Adrenal gland (tissue), 5 donors: ENCODE data around the gene SHTN1.

Source experiments
- POLR2A ChIP-seq, 2 donors: fragments of 450-650 bp; IDR thresholded peaks; one replicate each; pipeline ENCODE4 v1.6.1; 2017; ENCODE audit warnings: antibody characterized with exemption in 2 of 2, mild to moderate bottlenecking in 2 of 2, moderate library complexity in 1 of 2
- TF ChIP-seq, protein P1 (sequence below), 6 experiments: fragments of 450-650 bp in 4 of 6; fragments of 200-600 bp in 2 of 6; sonication (generic) in 1 of 6; IDR thresholded peaks; 1 replicate in 5 of 6; 2 replicates in 1 of 6; pipeline versions ENCODE4 v1.5.1 to v1.8.0; 2016 to 2021; ENCODE audit warnings: antibody characterized with exemption in 6 of 6, mild to moderate bottlenecking in 2 of 6, moderate library complexity in 1 of 6
- donor health status: DM: no; HTN: no; CAD: no.

DNA sequence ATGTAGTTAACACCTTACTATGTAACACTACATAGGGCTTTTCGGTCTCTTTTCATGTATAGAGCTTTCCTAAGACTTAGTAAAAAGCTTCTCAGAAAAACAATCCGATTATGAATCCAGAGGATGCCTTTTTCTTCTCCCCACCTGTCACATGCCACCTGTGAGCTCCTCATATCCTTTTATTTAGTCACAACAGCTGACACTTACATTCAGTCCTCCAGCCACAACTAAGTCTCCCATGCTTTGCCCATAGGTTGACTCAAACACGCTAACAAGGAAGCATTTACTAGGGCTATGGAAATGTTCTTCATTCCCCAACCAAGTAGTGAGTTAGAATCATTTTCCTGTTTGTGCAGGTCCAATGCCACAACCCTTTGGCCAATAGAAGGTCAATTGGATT lies 147.8 kb downstream of the SHTN1 start:
- no peak for TF ChIP-seq POLR2A (IDR thresholded peaks at IDR 0.05)
- TF ChIP-seq, protein P1, sequence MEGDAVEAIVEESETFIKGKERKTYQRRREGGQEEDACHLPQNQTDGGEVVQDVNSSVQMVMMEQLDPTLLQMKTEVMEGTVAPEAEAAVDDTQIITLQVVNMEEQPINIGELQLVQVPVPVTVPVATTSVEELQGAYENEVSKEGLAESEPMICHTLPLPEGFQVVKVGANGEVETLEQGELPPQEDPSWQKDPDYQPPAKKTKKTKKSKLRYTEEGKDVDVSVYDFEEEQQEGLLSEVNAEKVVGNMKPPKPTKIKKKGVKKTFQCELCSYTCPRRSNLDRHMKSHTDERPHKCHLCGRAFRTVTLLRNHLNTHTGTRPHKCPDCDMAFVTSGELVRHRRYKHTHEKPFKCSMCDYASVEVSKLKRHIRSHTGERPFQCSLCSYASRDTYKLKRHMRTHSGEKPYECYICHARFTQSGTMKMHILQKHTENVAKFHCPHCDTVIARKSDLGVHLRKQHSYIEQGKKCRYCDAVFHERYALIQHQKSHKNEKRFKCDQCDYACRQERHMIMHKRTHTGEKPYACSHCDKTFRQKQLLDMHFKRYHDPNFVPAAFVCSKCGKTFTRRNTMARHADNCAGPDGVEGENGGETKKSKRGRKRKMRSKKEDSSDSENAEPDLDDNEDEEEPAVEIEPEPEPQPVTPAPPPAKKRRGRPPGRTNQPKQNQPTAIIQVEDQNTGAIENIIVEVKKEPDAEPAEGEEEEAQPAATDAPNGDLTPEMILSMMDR (IDR thresholded peaks at IDR 0.05), result no peak
